Lung (tissue), 12 donors: ENCODE measurements around the gene SPIB. TPM values are rescaled to one million over a fixed set of nuclear protein-coding genes. Genes with fewer than 3 reads are reported as not detected.

Experiments used
- ATAC-seq: fragments of 200-7000 bp; cut with Tn5 transposase; one replicate; pipeline ENCODE4 v1.9.1; 2020; ENCODE audit warnings: moderate number of reproducible peaks; ENCODE audit not compliant: insufficient read depth, low FRiP score
- DNase-seq, 3 donors: peaks; one replicate each; pipeline ENCODE4 v3.0.0-alpha.2; 2013 to 2017
- H3K27ac ChIP-seq, 2 donors: one replicate each; pipeline ENCODE4 v1.5.1; 2013; ENCODE audit warnings: mild to moderate bottlenecking in 2 of 2, moderate library complexity in 2 of 2, control low read depth in 1 of 2, inconsistent platforms in 1 of 2, low read depth in 1 of 2, low read length in 1 of 2
- H3K27me3 ChIP-seq, 3 donors: one replicate each; pipeline ENCODE4 v1.5.1; 2013; ENCODE audit warnings: low read length in 2 of 3; ENCODE audit not compliant: control insufficient read depth in 3 of 3, insufficient read depth in 3 of 3
- H3K36me3 ChIP-seq, 4 donors: one replicate each; pipeline ENCODE4 v1.5.1; 2013; ENCODE audit warnings: low read length in 4 of 4, mild to moderate bottlenecking in 1 of 4, moderate library complexity in 1 of 4; ENCODE audit not compliant: control insufficient read depth in 4 of 4, insufficient read depth in 4 of 4
- H3K4me1 ChIP-seq, 5 donors: one replicate each; pipeline ENCODE4 v1.5.1; 2013; ENCODE audit warnings: low read length in 5 of 5, mild to moderate bottlenecking in 2 of 5, moderate library complexity in 1 of 5; ENCODE audit not compliant: control insufficient read depth in 5 of 5, insufficient read depth in 5 of 5
- H3K4me3 ChIP-seq: one replicate; pipeline ENCODE4 v1.5.1; 2013; ENCODE audit warnings: mild to moderate bottlenecking, control low read depth, moderate library complexity
- H3K9ac ChIP-seq, 2 donors: one replicate each; pipeline ENCODE4 v1.5.1; 2013; ENCODE audit warnings: low read length in 2 of 2, control low read depth in 1 of 2; ENCODE audit not compliant: insufficient read depth in 1 of 2
- H3K9me3 ChIP-seq, 4 donors: one replicate each; pipeline ENCODE4 v1.5.1; 2013; ENCODE audit warnings: low read length in 3 of 4, mild to moderate bottlenecking in 1 of 4, moderate library complexity in 1 of 4; ENCODE audit not compliant: control insufficient read depth in 4 of 4, insufficient read depth in 3 of 4
- WGBS, 2 donors: extraction: QIAGEN DNeasy Blood & Tissue Kit; methylation state at CpG; one replicate each; pipeline ENCODE4 v1.1.7; 2013; 5-methylcytosine and 5-hydroxymethylcytosine counted together
- polyA plus RNA-seq, 2 donors: library from polyadenylated mRNA; stranded (reverse); fragments of 200-250 nt; gene quantifications; one replicate each; pipeline ENCODE4 v1.2.1, GENCODE V29; 2013
- total RNA-seq, 2 donors: library from RNA; depleted of rRNA in 1 of 2; stranded (reverse); fragments of >200 nt in 1 of 2; gene quantifications; one replicate each; pipeline ENCODE4 v1.2.1, GENCODE V29; 2014 to 2021
- TF ChIP-seq, protein P1 (sequence below): IDR thresholded peaks from 2 replicates; pipeline ENCODE4 v1.5.1; 2012; ENCODE audit warnings: mild to moderate bottlenecking; ENCODE audit errors: control extremely low read depth, extremely low read depth
- donor health status: control.
- donor health status: control.
- donor health status: Bipolar disorder and iron deficiency.
- donor health status: healthy.
- donor health status: DM: yes; HTN: yes; CAD: no.

Gene SPIB
- total and polyA plus RNA-seq, 4 donors: 0.22 to 10.5 (median 0.65) TPM

DNA sequence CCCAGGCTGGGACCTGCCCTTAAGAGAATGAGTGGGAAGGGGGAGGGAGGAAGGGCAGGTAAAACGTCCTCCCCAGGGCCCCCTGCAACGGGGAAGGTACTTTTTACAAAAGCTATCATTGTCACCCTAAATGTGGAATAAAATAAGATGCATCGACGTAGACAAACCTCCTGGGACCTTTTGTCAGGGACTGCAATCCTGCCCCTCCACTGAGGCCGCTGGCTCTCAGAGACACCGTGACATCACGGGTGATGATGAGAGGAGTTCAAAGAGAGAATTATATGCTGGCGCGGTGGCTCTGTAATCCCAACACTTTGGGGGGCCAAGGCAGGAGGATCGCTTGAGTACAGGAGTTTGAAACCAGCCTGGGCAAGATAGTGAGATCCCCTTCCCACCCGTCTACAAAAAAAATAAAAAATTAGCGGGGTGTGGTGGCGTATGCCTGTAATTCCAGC is 12.2 kb downstream of the SPIB start:
- Histone ChIP-seq H3K9me3 (no peaks in the 10 kb centered on the region), H3K27ac (peak overlapping the region in 1 of 2 donors; percentile 29), H3K4me1 (peaks cover 0 to 21% (median 3%) of the 10 kb centered on the region in 5 donors), H3K4me3 (no peak overlapping the region), H3K27me3 (peaks cover 0 to 7% (median 0%) of the 10 kb centered on the region in 3 donors), H3K36me3 (no peaks in the 10 kb centered on the region), H3K9ac (peak overlapping the region in 1 of 2 donors; percentile 74)
- ATAC-seq (no peak), DNase-seq (peak in 1 of 3 donors; percentile 13)
- TF ChIP-seq, protein P1, sequence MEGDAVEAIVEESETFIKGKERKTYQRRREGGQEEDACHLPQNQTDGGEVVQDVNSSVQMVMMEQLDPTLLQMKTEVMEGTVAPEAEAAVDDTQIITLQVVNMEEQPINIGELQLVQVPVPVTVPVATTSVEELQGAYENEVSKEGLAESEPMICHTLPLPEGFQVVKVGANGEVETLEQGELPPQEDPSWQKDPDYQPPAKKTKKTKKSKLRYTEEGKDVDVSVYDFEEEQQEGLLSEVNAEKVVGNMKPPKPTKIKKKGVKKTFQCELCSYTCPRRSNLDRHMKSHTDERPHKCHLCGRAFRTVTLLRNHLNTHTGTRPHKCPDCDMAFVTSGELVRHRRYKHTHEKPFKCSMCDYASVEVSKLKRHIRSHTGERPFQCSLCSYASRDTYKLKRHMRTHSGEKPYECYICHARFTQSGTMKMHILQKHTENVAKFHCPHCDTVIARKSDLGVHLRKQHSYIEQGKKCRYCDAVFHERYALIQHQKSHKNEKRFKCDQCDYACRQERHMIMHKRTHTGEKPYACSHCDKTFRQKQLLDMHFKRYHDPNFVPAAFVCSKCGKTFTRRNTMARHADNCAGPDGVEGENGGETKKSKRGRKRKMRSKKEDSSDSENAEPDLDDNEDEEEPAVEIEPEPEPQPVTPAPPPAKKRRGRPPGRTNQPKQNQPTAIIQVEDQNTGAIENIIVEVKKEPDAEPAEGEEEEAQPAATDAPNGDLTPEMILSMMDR: no peak
- WGBS, 2 donors: 41 to 42% methylated on average over 13 of the region's 13 CpGs

DNA sequence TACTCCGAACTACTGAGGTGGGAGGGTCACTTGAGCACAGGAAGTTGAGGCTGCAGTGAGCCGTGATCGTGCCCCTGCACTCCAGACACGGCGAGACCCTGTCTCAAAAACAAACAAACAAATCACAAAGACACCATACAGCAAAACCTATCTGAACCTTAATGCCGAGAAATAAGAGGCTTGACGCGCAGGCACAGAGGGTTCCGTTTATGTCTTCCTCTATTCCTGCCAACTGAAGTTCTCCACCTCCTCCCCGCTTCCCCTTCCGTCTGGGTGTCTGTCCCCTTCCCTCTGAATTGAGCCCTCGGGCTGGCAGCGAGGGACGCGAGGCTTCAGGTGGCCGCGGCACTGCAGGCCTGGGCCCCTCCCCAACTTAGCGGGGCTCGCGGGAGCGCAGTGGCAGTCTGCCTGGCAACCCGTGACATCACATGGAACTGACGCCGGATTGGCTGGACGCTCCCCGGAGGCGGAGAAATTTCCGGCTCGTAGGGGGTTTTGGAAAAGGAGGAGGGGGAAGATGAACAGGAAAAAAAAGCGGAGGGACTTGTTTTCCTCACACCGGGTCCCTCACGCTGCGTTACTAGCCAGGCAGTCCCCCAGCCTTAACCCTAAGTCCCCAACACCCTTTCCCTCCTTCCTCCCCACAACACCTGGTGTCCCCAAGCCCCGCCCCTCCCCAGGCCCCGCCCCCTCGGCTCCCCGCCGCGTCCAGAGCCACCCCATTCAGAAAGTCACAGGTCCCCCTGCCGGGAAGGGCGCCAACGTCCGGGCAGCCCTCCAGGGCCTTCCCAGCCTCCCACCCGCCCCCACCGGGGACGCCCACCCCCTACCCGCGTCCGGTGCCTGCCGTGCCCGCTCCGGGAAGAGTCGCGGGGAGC is 12.8 kb downstream of the SPIB start:
- Histone ChIP-seq H3K4me3 (peak overlapping the region; percentile 23), H3K27ac (peak overlapping the region in 1 of 2 donors; percentile 29), H3K9me3 (no peaks in the 10 kb centered on the region), H3K4me1 (peaks cover 0 to 21% (median 3%) of the 10 kb centered on the region in 5 donors), H3K36me3 (no peaks in the 10 kb centered on the region), H3K27me3 (peaks cover 0 to 7% (median 0%) of the 10 kb centered on the region in 3 donors), H3K9ac (peak overlapping the region in 1 of 2 donors; percentile 74)
- TF ChIP-seq, protein P1: no peak
- 1% methylated on average over 49 to 54 of the region's 54 CpGs for WGBS, 2 donors
- DNase-seq (peak; percentile 91 to 94 (median 93)), ATAC-seq (peak; percentile 81)

DNA sequence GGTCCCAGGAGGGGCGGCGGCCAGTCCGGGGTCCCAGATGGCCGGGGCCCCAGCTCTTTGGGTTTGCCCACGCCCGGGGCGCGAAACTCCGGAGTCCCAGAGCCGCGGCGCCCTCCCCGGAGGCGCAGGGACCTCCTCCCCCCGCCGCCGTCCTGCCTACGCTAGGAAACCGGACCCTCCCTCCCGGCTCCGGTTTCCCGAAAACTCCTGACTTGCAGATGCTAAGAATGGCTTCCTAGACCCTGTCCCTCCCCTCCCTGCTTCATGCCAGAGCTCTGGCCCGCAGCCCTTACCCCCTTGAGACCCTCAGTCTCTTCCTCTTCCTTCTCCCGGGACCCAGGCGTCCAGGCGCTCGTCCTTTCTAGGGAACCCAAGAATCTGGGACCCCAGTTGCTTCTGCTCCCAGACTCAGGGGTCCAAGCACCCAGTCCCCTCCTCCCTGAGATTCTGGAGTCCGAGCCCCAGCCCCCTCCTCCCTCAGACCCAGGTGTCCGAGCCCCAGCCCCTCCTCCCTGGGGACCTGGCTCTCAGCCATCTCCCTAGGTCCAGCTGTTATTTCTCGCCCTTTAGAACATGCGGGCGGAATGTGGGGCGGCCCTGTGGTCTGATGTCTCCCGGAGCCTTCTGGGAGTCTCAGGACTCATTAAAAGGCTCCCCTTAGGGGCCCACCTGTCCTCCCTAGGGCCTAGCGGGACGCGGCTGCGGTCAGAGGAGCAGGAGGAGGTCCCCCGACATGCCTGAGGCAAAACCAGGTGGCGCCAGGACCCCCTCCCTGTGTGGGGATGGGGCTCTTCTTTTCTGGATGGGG is 13.7 kb downstream of the SPIB start, which contains the start of gene MYBPC2:
MYBPC2 (plus strand) TSS at position 672 of the 808 bp plus-strand sequence; CDS start at position 734, 62 bp downstream.
- H3K9me3 ChIP-seq: no peaks in the 10 kb centered on the region
- TF ChIP-seq, protein P1: no peak
- WGBS, 2 donors: 5 to 10% methylated on average over 23 to 40 of the region's 40 CpGs
- H3K27ac ChIP-seq: peak within 1 kb of the TSS in 1 of 2 donors; percentile 29
- DNase-seq (peak; percentile 64 to 71 (median 71)), ATAC-seq (no peak)
- no peaks in the 10 kb centered on the region for H3K36me3 ChIP-seq
- peaks cover 0 to 21% (median 3%) of the 10 kb centered on the region in 5 donors for H3K4me1 ChIP-seq
- peaks cover 0 to 7% (median 0%) of the 10 kb centered on the region in 3 donors for H3K27me3 ChIP-seq
- peak within 1 kb of the TSS in 1 of 2 donors; percentile 63 for H3K9ac ChIP-seq
- H3K4me3 ChIP-seq: no peak within 1 kb of the TSS
